Activated CD8-positive, alpha-beta memory T cell treated with anti-CD3 and anti-CD28 coated beads, Interleukin-2, amount 50 U/mL, for 1 hour (primary cell): ENCODE results near the gene OPRM1.

Experiments used
- DNase-seq: peaks from one replicate; pipeline ENCODE4 v3.0.0-alpha.2; 2020; ENCODE audit errors: extremely low read depth

OPRM1 gene

GRCh38 chr6:154206141-154206540 lies 167.1 kb downstream of the OPRM1 start:
- DNase-seq, result no peak

GRCh38 chr6:154206996-154207395 lies 168.0 kb downstream of the OPRM1 start:
- no peak for DNase-seq

DNA sequence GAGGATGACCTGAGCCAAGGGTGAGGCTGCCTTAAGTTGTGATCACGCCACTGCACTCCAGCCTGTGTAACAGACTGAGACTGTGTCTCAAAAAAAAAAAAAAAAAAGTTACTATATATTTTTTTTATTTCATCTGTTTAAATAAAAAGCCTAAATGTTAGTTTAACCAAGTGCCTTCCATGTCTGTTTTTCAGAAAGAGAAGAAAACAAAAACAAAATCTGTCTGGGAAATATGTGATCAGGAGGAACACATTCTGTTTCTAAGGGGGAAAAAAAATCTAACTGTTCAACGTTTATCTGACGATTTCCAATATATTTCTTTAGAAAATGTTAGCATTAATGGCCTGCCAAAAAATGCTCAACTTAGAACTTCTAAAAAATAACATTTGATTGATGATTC lies 170.5 kb downstream of the OPRM1 start:
- DNase-seq, result no peak

DNA sequence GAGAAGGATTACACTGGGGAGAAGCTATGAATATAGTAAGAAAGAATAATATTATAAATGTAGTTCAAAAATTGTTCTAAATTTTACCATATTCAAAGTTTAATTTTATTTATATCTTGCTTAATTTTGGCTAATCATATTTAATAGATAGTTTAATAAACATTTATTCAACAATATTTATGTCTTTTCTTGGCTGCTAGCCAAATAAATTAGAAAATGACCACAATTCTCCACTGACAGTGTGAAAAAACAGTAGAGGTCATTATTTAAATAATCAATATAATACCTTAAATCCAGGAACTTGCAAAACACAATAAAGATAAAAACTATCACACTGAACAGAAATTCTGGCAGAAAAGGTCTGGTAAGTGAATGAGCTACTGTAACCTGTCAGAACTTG lies 171.6 kb downstream of the OPRM1 start:
- DNase-seq, result no peak

DNA sequence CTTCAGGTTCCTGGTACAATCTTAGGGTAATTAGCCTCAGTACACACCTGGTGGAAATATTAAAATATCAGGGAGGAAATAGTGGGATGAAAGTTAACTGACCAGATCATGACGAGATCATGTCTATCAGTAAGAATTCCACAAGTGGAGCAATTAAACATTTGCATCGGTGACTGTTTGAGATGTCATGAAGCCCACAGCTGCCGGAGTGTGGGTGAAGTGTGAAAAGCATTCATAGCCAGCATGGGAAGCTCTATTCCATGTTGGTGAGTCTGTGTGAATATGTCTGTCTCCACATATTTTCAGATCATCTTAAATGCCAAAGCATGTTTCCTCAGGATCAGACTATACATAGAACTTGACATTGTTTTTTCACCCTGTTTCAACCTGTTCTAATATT lies 174.7 kb downstream of the OPRM1 start:
- no peak for DNase-seq

DNA sequence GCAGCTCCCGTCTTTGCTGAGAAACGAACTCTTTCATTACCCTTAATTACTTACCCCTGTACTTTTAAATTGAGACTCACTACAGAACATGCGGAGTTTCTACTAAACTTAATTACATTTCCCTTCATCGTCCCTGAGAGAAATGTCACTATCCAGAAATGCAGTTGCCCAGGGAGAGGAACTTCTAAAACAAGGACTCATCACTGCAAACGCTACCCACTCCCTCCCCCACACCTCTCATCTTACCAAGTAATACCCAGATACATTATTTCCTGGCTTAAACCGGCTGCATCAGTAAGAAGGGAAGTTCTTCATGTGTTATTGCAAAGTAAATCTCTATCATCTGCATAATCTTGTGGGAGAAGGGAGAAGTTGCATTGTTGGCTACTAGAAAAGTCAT lies 179.3 kb downstream of the OPRM1 start:
- DNase-seq, result no peak

DNA sequence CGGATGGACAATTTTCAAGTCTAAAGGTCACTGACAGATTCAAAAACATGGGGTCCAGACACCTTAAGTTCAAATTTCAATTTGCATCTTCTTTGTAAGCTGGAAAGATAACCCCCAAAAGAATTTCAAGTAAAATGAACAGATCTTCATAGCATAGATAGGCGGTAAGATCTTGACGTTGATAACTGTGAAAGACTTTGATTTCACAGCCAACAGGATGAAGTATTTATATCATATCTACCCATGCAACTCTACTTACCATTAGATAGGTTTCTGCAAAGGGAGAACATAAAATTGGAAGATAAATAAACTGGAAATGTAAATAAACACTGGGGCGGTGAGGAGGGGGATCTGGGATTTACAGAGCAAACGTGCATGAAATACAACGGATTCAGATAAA lies 179.7 kb downstream of the OPRM1 start:
- no peak for DNase-seq

- DNase-seq, result no peak
These were observed 180.2 kb downstream of the OPRM1 start for GRCh38 chr6:154219250-154219649.

DNA sequence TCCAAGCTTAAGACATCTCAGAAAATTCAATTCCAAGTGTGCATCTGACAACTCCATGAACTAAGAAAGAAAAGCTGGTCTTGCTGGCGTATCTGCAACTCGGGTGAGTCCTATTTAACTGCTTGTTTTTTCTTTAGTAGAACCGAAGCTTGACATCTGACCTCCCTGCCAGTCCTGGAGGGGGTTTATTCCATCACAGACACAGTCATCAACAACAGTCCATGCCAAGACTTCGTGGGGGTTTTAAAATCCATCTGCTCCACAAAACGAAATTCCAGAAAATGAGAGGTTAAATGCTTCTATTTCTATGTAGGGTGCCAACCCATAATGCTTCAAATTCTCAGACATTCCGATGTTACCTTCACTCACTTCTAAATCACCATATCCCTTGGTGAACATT lies 183.7 kb downstream of the OPRM1 start:
- no peak for DNase-seq

- DNase-seq, result no peak
These were observed 184.3 kb downstream of the OPRM1 start for GRCh38 chr6:154223296-154223695.

DNA sequence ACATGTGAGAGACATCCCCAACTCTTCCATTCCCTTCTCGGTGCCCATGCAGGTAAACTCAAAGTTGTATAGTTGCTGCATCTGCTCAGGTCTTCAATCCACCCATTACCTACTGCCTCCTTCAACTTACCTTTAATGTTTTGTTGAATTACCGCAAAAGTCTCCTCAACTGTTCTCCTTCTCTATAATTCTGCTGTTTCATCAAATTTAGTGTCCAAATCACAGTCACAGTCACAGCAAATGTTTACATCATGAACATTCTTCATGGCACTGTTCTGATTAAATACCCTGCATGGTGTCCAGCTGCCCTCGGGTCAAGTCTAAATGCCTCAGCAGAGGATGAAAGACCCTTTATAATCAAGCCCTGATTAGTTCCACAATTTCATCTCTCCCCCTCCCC lies 187.4 kb downstream of the OPRM1 start:
- DNase-seq, result no peak

GRCh38 chr6:154227862-154228520 lies 189.0 kb downstream of the OPRM1 start:
- DNase-seq, result no peak

DNA sequence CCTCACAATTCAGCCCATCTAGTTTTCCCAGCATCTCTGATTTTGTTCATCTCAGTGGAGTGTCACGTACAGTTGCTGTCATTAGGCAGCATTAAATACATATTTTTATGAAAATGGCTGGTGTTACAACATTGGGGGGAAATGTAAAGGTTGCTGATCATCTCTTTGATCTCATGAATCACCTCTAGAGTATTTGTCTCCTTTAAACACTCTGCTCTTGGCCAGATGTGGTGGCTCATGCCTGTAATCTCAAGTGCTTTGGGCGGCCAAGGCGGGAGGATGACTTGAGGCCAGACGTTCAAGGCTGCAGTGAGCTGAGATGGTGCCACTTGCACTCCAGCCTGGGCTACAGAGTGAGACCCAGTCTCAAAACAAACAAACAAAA lies 189.5 kb downstream of the OPRM1 start:
- DNase-seq, result no peak

- DNase-seq, result no peak
These were observed 190.7 kb downstream of the OPRM1 start for GRCh38 chr6:154229786-154230185.

GRCh38 chr6:154230393-154230792 lies 191.4 kb downstream of the OPRM1 start:
- no peak for DNase-seq

GRCh38 chr6:154230910-154231595 lies 192.0 kb downstream of the OPRM1 start:
- DNase-seq, result no peak

DNA sequence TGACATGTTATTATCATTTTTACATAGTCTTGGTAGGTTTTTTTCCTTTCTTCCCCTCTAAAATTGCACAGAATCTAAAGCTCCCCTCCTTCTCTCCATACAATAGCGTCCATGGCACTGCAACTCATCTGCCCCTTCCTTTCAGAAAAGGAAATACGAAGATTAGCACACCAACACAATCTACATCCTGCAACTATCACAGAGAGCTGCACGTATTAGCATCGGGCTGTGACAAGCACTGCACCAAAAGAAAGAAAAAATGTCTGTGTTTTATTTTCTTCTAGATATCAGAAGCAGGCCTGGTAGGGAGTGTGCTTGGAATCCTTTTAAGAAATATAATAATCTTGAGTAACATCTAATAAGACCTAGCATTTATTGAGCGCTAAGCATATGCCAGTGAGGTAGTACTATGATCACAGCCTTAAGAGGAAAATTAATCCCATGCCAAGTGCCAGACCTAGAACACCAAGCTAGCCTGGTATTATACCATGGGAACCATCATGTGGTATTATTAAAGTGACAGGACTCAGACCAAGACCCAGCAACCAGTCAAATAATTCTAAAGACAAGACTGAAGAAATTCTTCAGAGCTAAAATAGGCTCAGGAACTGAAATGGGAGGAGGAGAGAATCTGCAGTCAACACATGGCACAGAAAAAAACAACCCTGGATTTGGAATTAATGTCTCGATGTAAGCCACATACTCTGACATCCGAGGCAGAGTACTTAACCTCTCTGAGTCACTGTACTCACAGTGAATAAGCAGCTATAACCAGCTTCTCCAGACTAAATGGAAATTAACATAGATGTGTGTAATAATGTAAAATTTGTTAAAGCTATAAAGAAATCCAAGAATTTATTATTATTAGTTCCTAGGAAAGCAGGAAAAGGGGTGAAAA lies 193.2 kb downstream of the OPRM1 start:
- DNase-seq, result no peak

DNA sequence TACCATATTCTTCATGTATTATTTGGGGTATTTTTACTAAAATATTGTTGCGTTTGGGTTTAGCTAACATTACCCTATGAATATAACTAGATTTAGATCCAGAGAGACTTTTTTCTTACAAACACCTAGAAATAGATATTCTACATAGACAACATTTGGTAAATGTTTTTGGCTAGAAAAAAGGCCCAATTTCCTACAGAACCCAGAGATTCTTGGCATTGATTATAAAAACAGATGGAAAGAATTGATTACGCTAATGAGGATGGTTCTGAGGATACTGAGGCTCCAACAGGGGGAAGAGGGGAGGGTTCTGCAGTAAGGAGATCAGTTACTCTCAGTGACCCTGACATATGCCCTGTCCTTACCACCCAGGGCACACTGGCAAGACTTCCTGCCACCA lies 194.3 kb downstream of the OPRM1 start:
- DNase-seq, result no peak

DNA sequence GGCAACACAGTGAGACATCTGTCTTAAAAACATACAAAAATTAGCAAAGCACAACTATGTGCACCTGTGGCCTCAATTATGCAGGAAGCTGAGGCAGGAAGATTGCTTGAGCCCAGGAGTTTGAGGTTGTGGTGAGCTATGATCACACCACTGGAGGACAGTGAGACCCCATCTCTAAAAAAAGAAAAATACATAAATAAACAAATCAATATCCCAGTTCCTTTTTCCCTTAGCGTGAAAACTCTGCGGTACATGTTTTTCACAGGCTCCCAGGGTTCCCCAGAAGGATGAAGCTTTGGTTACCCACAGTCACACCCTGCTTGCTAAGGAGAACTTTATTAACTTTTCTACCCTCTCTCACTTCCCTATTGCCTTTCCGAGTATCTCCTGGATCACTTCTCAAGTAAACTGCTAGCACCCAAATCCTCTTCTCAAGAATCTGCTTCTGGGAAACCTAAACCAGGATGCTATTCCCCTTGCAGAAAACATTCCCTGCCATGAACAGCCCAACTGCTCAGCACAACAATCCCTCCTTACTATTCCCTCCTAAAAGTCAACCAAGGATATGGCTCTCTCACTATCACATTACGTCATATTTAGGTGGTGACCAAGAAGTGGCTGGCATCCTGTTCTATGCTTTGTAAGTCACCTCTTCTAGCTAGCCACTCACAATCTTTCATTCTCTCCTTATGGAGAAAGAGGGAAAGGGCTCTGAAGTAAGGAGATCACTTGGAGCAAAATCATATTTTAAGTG lies 195.2 kb downstream of the OPRM1 start:
- DNase-seq, result no peak

GRCh38 chr6:154236646-154237301 lies 197.7 kb downstream of the OPRM1 start:
- no peak for DNase-seq

GRCh38 chr6:154238831-154239230 lies 199.8 kb downstream of the OPRM1 start:
- DNase-seq, result no peak

- no peak for DNase-seq
These were observed 200.4 kb downstream of the OPRM1 start for GRCh38 chr6:154239392-154239791.
